Ectodermal cell (in vitro differentiated cells): Measurements from ENCODE around the gene RABL3.
"Not testable (repeated sequence)": the region's sequence is repeated elsewhere in the genome, so short reads cannot be mapped to it uniquely, and the experiment has no call there.

ENCODE experiments used
- H3K27ac ChIP-seq: 2 replicates; pipeline ENCODE4 v1.7.0; 2013; ENCODE audit warnings: mild to moderate bottlenecking, low read depth, low read length; ENCODE audit not compliant: insufficient read depth, poor library complexity, severe bottlenecking
- H3K27me3 ChIP-seq: 2 replicates; pipeline ENCODE4 v1.7.0; 2013; ENCODE audit warnings: mild to moderate bottlenecking, low read length; ENCODE audit not compliant: insufficient read depth, control insufficient read depth, poor library complexity, severe bottlenecking
- H3K36me3 ChIP-seq: one replicate; pipeline ENCODE4 v1.7.0; 2013; ENCODE audit warnings: low read length; ENCODE audit not compliant: control insufficient read depth, insufficient read depth
- H3K4me1 ChIP-seq: one replicate; pipeline ENCODE4 v1.7.0; 2013; ENCODE audit warnings: low read length; ENCODE audit not compliant: control insufficient read depth, insufficient read depth
- H3K4me3 ChIP-seq: 2 replicates; pipeline ENCODE4 v1.7.0; 2013; ENCODE audit warnings: low read depth, low read length, control low read depth; ENCODE audit not compliant: insufficient read depth
- H3K9me3 ChIP-seq: 2 replicates; pipeline ENCODE4 v1.7.0; 2013; ENCODE audit warnings: mild to moderate bottlenecking, low read length, moderate library complexity; ENCODE audit not compliant: control insufficient read depth
- WGBS, 2 experiments: methylation state at CpG; one replicate each; pipeline ENCODE4 v1.1.7; 2013; ENCODE audit warnings: missing lambda C conversion rate in 2 of 2; 5-methylcytosine and 5-hydroxymethylcytosine counted together

RABL3 gene

DNA sequence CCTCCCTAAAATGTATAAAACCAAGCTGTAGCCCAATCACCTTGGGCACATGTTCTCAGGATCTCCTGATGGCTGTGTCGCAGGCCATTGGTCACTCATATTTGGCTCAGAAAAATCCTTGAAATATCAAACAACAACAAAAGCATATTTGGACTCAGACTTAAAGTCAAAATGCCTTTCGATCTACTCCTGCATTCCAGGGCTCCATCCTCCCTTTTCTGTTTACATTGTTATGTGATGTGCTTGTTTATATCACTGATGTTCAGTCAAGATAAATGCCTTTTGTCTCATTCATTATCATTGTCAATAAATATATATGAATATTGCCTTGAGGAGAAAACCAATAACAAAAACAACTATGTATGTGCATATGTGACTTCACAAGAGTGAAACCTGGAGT, 92.0 kb downstream of the RABL3 start:
- no peaks in the 10 kb centered on the region for H3K9me3 ChIP-seq
- no peak overlapping the region for H3K4me3 ChIP-seq
- H3K27ac ChIP-seq = no peak overlapping the region
- peaks cover under 1% of the 10 kb centered on the region for H3K4me1 ChIP-seq
- H3K36me3 ChIP-seq = no peaks in the 10 kb centered on the region
- H3K27me3 ChIP-seq = no peaks in the 10 kb centered on the region
- 92 to 98% methylated on average over 1 to 2 of the region's 2 CpGs for WGBS, 2 experiments

GRCh38 chr3:120649830-120650233, 92.5 kb downstream of the RABL3 start:
- Histone ChIP-seq H3K9me3 (no peaks in the 10 kb centered on the region), H3K36me3 (no peaks in the 10 kb centered on the region), H3K4me3 (no peak overlapping the region), H3K4me1 (peaks cover 4% of the 10 kb centered on the region), H3K27ac (no peak overlapping the region), H3K27me3 (no peaks in the 10 kb centered on the region)
- 96% methylated on average over 3 of the region's 3 CpGs for WGBS, 2 experiments

DNA sequence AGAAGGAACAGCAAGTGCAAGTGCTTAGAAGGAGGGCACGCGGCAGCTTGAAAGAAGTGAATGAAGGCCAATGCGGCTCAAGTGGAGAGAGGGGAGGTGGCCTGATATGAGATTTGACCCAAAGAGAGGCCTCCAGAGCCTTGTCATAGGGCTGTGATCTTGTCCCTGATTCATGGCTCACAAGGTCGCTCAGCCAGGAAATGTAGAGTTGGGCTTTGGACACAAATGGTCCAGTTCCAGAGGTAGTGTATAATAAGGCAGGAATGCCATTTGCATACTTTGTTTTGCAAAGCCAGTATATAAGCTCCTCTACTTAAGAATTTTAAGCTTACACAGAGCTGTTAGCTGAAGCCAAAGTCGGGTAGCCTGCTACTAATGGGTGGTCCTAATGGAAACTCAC, 94.0 kb downstream of the RABL3 start:
- no peaks in the 10 kb centered on the region for H3K9me3 ChIP-seq
- 94% methylated on average over 5 of the region's 5 CpGs for WGBS, 2 experiments
- no peak overlapping the region for H3K27ac ChIP-seq
- H3K4me3 ChIP-seq = no peak overlapping the region
- no peaks in the 10 kb centered on the region for H3K36me3 ChIP-seq
- peaks cover 4% of the 10 kb centered on the region for H3K4me1 ChIP-seq
- no peaks in the 10 kb centered on the region for H3K27me3 ChIP-seq

DNA sequence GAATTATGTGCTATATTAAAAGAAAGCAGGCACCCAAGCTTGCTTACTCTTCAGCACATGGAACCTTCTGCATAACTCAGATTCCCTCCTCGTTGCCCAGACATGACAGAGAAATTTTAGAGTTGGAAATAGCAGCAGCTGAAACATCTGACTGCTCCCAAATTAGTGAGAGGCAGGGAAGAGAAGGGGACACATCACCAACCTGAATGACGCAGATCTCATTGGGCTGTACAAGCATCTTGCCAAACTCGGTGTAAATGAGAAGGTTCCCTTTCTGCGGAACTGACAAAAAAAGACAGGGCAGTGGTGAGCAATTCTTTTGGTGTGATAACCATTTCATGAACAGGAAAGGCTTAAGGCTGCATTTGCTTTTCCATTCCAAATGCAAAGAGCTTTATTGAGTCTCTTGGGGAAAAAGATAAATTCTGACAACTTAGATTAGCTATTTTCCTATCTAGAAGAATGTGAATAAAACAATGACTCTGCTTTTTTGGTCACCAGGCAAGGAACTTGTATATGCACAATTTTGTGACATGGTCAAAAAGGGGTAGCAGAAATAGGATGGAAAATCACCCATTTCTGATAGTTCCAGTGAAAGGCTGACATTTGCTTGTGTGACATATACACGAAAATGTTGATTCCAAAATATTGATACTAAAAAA, 95.4 kb downstream of the RABL3 start:
- Histone ChIP-seq H3K27me3 (no peaks in the 10 kb centered on the region), H3K4me1 (peaks cover 4% of the 10 kb centered on the region), H3K4me3 (no peak overlapping the region), H3K27ac (no peak overlapping the region), H3K9me3 (no peaks in the 10 kb centered on the region), H3K36me3 (no peaks in the 10 kb centered on the region)
- 91 to 94% methylated on average over 4 to 5 of the region's 5 CpGs for WGBS, 2 experiments

GRCh38 chr3:120645083-120645845, 97.1 kb downstream of the RABL3 start:
- H3K4me1 ChIP-seq = peaks cover 4% of the 10 kb centered on the region

GRCh38 chr3:120642368-120642948, 99.9 kb downstream of the RABL3 start:
- 94% methylated on average over 4 of the region's 4 CpGs for WGBS, 2 experiments
- H3K27ac ChIP-seq = no peak overlapping the region
- no peaks in the 10 kb centered on the region for H3K27me3 ChIP-seq
- H3K36me3 ChIP-seq = no peaks in the 10 kb centered on the region
- no peaks in the 10 kb centered on the region for H3K9me3 ChIP-seq
- peaks cover 4% of the 10 kb centered on the region for H3K4me1 ChIP-seq
- H3K4me3 ChIP-seq = no peak overlapping the region

More at GRCh38 chr3:120645083-120645845, 97.1 kb downstream of the RABL3 start:
- Histone ChIP-seq H3K4me3 (no peak overlapping the region), H3K36me3 (no peaks in the 10 kb centered on the region), H3K27ac (no peak overlapping the region), H3K27me3 (no peaks in the 10 kb centered on the region), H3K9me3 (no peaks in the 10 kb centered on the region)
- 73 to 80% methylated on average over 5 of the region's 5 CpGs for WGBS, 2 experiments

DNA sequence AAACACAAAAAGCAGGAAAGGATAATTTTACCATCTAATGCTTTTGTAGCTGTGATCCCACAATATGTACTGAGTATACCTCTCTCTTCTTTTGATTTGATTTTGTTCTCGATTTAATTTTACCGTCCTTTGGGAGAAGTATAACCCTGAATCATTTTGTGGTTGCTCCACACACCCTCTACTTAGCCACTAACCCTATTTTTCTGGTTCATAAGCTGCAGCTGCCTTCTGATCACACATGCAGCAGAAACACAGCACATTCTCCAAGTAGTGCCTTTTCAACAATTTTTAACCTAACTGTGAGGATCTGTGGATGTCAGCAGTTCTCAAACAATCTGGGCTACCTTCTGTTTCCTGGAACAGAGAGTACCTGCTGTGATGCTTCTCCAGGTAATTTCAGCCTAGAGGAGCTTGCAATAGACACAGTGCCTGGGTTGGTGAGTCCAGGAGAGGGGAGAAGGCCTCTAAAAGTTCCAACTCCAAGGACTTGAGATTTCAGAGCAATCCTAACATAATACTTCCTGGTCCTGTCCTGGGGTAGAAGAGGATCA, 100.5 kb downstream of the RABL3 start:
- no peaks in the 10 kb centered on the region for H3K9me3 ChIP-seq
- H3K27ac ChIP-seq = no peak overlapping the region
- H3K36me3 ChIP-seq = no peaks in the 10 kb centered on the region
- H3K27me3 ChIP-seq = no peaks in the 10 kb centered on the region
- H3K4me1 ChIP-seq = peaks cover 4% of the 10 kb centered on the region
- no peak overlapping the region for H3K4me3 ChIP-seq
- 97 to 98% methylated on average over 2 of the region's 2 CpGs for WGBS, 2 experiments

- Histone ChIP-seq H3K36me3 (no peaks in the 10 kb centered on the region), H3K27me3 (no peaks in the 10 kb centered on the region), H3K9me3 (no peaks in the 10 kb centered on the region), H3K27ac (no peak overlapping the region), H3K4me1 (peaks cover 3% of the 10 kb centered on the region), H3K4me3 (no peak overlapping the region)
- 67 to 91% methylated on average over 1 of the region's 1 CpG for WGBS, 2 experiments
Measured at GRCh38 chr3:120640231-120640630, 102.1 kb downstream of the RABL3 start.

GRCh38 chr3:120638820-120639219, 103.5 kb downstream of the RABL3 start:
- not testable (repeated sequence) for H3K4me3 ChIP-seq, H3K27ac ChIP-seq, H3K36me3 ChIP-seq, H3K9me3 ChIP-seq, H3K27me3 ChIP-seq, H3K4me1 ChIP-seq
- 87 to 95% methylated on average over 4 of the region's 4 CpGs for WGBS, 2 experiments

DNA sequence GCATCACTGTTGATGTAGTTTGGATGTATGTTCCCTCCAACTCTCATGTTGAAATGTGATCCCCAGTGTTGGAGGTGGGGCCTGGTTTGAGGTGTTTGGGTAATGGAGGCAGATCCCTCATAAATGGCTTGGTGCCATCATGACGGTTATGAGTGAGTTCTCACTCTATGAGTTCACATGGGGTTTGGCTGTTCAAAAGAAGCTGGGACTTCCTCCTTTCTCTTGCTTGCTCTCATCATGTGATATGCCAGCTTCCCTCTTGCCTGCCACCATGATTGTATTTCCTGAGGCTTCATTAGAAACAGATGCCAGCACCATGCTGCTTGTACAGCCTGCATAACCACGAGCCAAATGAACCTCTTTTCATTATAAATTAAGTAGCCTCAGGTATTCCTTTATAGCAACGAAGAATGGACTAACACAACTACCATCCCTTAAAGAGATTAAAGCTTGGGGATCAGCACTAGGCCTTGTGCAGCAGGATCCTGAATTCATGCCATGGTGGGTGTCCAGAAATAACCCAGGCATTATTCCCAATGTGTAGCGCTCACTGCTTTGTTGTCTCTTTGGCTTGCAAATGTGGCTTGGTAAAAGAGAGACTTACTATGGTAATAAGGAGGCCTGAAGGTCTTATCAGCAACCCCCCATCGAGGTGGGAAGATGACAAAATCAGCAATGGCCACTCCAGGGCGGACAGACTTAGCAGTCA, 104.3 kb downstream of the RABL3 start:
- WGBS, 2 experiments = 93 to 94% methylated on average over 6 of the region's 6 CpGs
- H3K27me3 ChIP-seq = no peaks in the 10 kb centered on the region
- H3K9me3 ChIP-seq = no peaks in the 10 kb centered on the region
- no peak overlapping the region for H3K4me3 ChIP-seq
- H3K36me3 ChIP-seq = no peaks in the 10 kb centered on the region
- no peak overlapping the region for H3K27ac ChIP-seq
- H3K4me1 ChIP-seq = no peaks in the 10 kb centered on the region
